ENCODE measurements around the gene DDR2. TPM values are rescaled to one million over a fixed set of nuclear protein-coding genes. Genes with fewer than 3 reads are reported as not detected.

The DDR2 gene
- total RNA-seq, 2 experiments from 2014 or later = 0.19 TPM; not detected in 1

DNA sequence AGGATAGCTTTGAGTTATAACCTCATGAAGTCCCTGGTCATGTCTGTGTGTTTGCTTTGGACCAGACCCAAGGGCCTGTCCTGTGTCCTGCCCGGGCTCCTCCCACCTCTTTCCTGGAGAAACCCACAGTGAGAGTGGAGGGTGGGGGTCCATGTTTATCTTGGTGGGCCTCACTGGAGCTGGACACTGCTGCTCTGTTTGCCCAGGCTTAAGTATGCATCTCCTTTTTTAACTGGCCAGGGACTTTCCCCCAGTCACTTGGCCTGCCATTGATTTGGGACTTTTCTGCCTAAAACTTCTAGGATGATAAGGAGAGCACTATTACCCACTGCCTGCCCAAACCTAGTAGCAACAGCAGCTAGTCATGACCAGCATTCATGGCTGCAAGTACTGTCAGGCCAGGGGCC lies 49.8 kb downstream of the DDR2 start:
- POLR2A ChIA-PET = interaction anchor here (0.6 kb wide), 1 partner anchor 694 kb away, joined by 3 read pairs; no protein-coding TSS in a partner anchor

DNA sequence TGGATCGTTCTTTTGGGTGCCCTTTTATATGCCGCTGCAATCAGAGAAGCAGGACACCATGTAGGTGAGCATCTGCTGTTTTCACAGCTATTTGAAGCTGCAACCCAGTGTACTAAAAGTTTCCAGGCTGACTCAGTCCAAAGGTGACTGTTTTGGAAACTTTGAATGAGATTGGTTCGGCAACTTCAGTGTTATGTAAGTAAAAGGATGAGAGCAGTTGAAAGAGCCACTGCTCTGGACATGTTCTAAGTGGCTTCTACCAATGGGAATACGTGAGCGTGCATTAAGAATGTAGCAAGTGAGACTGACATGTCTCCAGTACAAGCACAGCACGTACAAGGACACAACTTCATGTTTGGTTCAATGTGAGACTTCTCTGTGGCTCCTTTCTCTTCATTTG lies 55.6 kb downstream of the DDR2 start:
- ChIA-PET CTCF (ENCODE audit: unreplicated experiment) (no interaction called here), POLR2A (no interaction called here)
- Histone ChIP-seq H3K4me3 (ENCODE audit: low read depth, low read length, poor library complexity, severe bottlenecking) (no peak overlapping the region), H3K9me2 (ENCODE audit: insufficient read depth, low read length) (no peaks in the 10 kb centered on the region), H4K20me1 (ENCODE audit: insufficient read depth, low read length) (no peaks in the 10 kb centered on the region), H3K27ac (ENCODE audit: low read depth, low read length, poor library complexity, severe bottlenecking) (no peak overlapping the region), H2AFZ (ENCODE audit: low read length) (no peak overlapping the region), H3K36me3 (ENCODE audit: insufficient read depth, low read length) (no peaks in the 10 kb centered on the region), H3K4me2 (ENCODE audit: low read length) (no peak overlapping the region), H3K9me3 (ENCODE audit: low read length) (no peaks in the 10 kb centered on the region), H3K4me1 (ENCODE audit: insufficient read depth, low read length, poor library complexity, severe bottlenecking) (no peaks in the 10 kb centered on the region), H3K79me2 (ENCODE audit: insufficient read depth, low read depth, low read length) (no peaks in the 10 kb centered on the region)
- BruUV-seq (replicated peaks) = no TSS peak
- intact Hi-C loops (cut with micrococcal nuclease; ENCODE audit: unreplicated experiment) = no loop called here
- no peak for DNase-seq (ENCODE audit: low spot score)
- TF ChIP-seq, protein P1, sequence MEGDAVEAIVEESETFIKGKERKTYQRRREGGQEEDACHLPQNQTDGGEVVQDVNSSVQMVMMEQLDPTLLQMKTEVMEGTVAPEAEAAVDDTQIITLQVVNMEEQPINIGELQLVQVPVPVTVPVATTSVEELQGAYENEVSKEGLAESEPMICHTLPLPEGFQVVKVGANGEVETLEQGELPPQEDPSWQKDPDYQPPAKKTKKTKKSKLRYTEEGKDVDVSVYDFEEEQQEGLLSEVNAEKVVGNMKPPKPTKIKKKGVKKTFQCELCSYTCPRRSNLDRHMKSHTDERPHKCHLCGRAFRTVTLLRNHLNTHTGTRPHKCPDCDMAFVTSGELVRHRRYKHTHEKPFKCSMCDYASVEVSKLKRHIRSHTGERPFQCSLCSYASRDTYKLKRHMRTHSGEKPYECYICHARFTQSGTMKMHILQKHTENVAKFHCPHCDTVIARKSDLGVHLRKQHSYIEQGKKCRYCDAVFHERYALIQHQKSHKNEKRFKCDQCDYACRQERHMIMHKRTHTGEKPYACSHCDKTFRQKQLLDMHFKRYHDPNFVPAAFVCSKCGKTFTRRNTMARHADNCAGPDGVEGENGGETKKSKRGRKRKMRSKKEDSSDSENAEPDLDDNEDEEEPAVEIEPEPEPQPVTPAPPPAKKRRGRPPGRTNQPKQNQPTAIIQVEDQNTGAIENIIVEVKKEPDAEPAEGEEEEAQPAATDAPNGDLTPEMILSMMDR (conservative IDR thresholded peaks at IDR 0.05; ENCODE audit: low read length) = no peak
- no peak for TF ChIP-seq EZH2phosphoT487 (IDR thresholded peaks at IDR 0.05; ENCODE audit: borderline replicate concordance, low read depth, low read length)

More for the DNA sequence above, 49.8 kb downstream of the DDR2 start:
- Histone ChIP-seq H3K27ac (ENCODE audit: low read depth, low read length, poor library complexity, severe bottlenecking) (no peak overlapping the region), H3K9me3 (ENCODE audit: low read length) (no peaks in the 10 kb centered on the region), H3K9me2 (ENCODE audit: insufficient read depth, low read length) (no peaks in the 10 kb centered on the region), H3K36me3 (ENCODE audit: insufficient read depth, low read length) (no peaks in the 10 kb centered on the region), H2AFZ (ENCODE audit: low read length) (no peak overlapping the region), H3K4me2 (ENCODE audit: low read length) (no peak overlapping the region), H4K20me1 (ENCODE audit: insufficient read depth, low read length) (no peaks in the 10 kb centered on the region), H3K4me3 (ENCODE audit: low read depth, low read length, poor library complexity, severe bottlenecking) (no peak overlapping the region), H3K79me2 (ENCODE audit: insufficient read depth, low read depth, low read length) (no peaks in the 10 kb centered on the region), H3K4me1 (ENCODE audit: insufficient read depth, low read length, poor library complexity, severe bottlenecking) (no peaks in the 10 kb centered on the region)
- BruUV-seq (replicated peaks) = no TSS peak
- DNase-seq (ENCODE audit: low spot score) = no peak
- intact Hi-C loops (cut with micrococcal nuclease; ENCODE audit: unreplicated experiment) = no loop called here
- CTCF ChIA-PET (ENCODE audit: unreplicated experiment) = no interaction called here
- no peak for TF ChIP-seq EZH2phosphoT487 (IDR thresholded peaks at IDR 0.05; ENCODE audit: borderline replicate concordance, low read depth, low read length)
- TF ChIP-seq, protein P1 (conservative IDR thresholded peaks at IDR 0.05; ENCODE audit: low read length) = no peak

DNA sequence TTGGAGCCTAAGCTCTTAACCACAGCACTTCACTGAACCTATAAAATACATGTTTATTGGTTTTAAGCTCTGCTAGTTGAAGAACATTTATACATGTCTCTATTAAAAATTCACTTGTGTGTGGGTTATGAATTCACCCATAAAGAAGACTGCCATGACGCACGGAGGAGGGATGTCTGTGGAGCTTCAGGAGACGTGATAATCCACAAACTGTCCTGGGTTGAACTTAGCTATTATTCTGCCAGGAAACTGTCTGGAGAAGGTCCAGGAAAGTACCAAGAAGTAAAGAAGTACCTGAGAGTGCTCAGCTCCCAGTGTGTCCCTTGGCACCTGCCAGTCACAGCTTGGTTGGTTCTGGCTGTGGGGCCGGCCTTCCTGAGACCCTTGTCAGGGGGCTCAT lies 56.3 kb downstream of the DDR2 start:
- TF ChIP-seq, protein P1 (conservative IDR thresholded peaks at IDR 0.05; ENCODE audit: low read length) = no peak
- TF ChIP-seq EZH2phosphoT487 (IDR thresholded peaks at IDR 0.05; ENCODE audit: borderline replicate concordance, low read depth, low read length) = no peak
- POLR2A ChIA-PET = interaction anchor here (0.6 kb wide), 1 partner anchor 1169 kb away, joined by 3 read pairs; no protein-coding TSS in a partner anchor
- H3K36me3 ChIP-seq (ENCODE audit: insufficient read depth, low read length) = no peaks in the 10 kb centered on the region
- intact Hi-C loops (cut with micrococcal nuclease; ENCODE audit: unreplicated experiment) = no loop called here
- CTCF ChIA-PET (ENCODE audit: unreplicated experiment) = no interaction called here
- no TSS peak for BruUV-seq (replicated peaks)
- no peaks in the 10 kb centered on the region for H3K9me3 ChIP-seq (ENCODE audit: low read length)
- H3K27ac ChIP-seq (ENCODE audit: low read depth, low read length, poor library complexity, severe bottlenecking) = no peak overlapping the region
- H3K4me2 ChIP-seq (ENCODE audit: low read length) = no peak overlapping the region
- no peaks in the 10 kb centered on the region for H3K4me1 ChIP-seq (ENCODE audit: insufficient read depth, low read length, poor library complexity, severe bottlenecking)
- DNase-seq (ENCODE audit: low spot score) = no peak
- H3K4me3 ChIP-seq (ENCODE audit: low read depth, low read length, poor library complexity, severe bottlenecking) = no peak overlapping the region
- H4K20me1 ChIP-seq (ENCODE audit: insufficient read depth, low read length) = no peaks in the 10 kb centered on the region
- no peak overlapping the region for H2AFZ ChIP-seq (ENCODE audit: low read length)
- H3K9me2 ChIP-seq (ENCODE audit: insufficient read depth, low read length) = no peaks in the 10 kb centered on the region
- H3K79me2 ChIP-seq (ENCODE audit: insufficient read depth, low read depth, low read length) = no peaks in the 10 kb centered on the region

All from OCI-LY7 (cell line).